ENCODE measurements around the gene SCFD1.

DNA sequence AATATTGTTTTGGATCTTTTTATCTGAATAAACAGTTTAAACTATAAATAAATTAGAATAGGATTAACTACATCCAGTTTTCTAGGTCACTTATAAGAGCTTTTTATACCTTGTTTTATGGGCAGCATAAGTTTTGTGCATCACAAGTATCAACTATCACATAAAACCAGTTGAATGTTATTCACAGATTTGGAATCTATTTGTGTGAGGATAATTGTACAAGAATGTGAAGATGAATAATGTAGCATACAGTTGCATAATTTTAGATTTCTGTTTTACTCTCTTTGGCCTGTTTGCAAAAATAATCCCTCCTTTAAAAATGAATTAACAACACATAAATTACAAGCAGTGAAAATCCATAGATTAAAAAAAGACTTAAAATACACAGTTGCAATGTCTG, 88.8 kb downstream of the SCFD1 start:
- TF ChIP-seq, protein P1, sequence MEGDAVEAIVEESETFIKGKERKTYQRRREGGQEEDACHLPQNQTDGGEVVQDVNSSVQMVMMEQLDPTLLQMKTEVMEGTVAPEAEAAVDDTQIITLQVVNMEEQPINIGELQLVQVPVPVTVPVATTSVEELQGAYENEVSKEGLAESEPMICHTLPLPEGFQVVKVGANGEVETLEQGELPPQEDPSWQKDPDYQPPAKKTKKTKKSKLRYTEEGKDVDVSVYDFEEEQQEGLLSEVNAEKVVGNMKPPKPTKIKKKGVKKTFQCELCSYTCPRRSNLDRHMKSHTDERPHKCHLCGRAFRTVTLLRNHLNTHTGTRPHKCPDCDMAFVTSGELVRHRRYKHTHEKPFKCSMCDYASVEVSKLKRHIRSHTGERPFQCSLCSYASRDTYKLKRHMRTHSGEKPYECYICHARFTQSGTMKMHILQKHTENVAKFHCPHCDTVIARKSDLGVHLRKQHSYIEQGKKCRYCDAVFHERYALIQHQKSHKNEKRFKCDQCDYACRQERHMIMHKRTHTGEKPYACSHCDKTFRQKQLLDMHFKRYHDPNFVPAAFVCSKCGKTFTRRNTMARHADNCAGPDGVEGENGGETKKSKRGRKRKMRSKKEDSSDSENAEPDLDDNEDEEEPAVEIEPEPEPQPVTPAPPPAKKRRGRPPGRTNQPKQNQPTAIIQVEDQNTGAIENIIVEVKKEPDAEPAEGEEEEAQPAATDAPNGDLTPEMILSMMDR (IDR thresholded peaks at IDR 0.05; ENCODE audit: borderline replicate concordance, extremely low read depth, low read length, poor library complexity, severe bottlenecking), result no peak
- no peak for TF ChIP-seq EZH2 (IDR thresholded peaks at IDR 0.05; ENCODE audit: borderline replicate concordance, low read depth, low read length, severe bottlenecking)

All from DND-41 (cell line).